ENCODE measurements around the gene GPRIN3. TPM values are rescaled to one million over a fixed set of nuclear protein-coding genes. Genes with fewer than 3 reads are reported as not detected.

The GPRIN3 gene
- total and polyA plus RNA-seq, 2 experiments from 2014 or later = 0.74 to 3.2 TPM

GRCh38 chr4:89319756-89320155 lies 12.2 kb upstream of the GPRIN3 start:
- Histone ChIP-seq H4K20me1 (replicated peaks; ENCODE audit: insufficient read depth) (no peaks in the 10 kb centered on the region), H3K27me3 (ENCODE audit: insufficient read depth) (no peaks in the 10 kb centered on the region), H3F3A (replicated peaks; ENCODE audit: low read depth) (no peaks in the 10 kb centered on the region), H3K4me2 (no peak overlapping the region), H3K79me2 (replicated peaks; ENCODE audit: insufficient read depth) (no peaks in the 10 kb centered on the region), H3K4me1 (ENCODE audit: insufficient read depth) (no peaks in the 10 kb centered on the region; the same call in none of the 2 replicates), H3K4me3 (no peak overlapping the region), H3K36me3 (ENCODE audit: insufficient read depth) (no peaks in the 10 kb centered on the region), H3K9me2 (ENCODE audit: insufficient read depth) (no peaks in the 10 kb centered on the region), H2AFZ (no peak overlapping the region; the same call in 1 of the 2 replicates), H3K27ac (ENCODE audit: low read depth) (no peak overlapping the region)
- DNase-seq (ENCODE audit: low spot score) (no peak), ATAC-seq (no peak)
- Mint-ChIP-seq H3K27ac (no peak overlapping the region), H3K9me3 (no peaks in the 10 kb centered on the region), H3K27me3 (ENCODE audit: insufficient read depth, low read depth, poor library complexity) (no peaks in the 10 kb centered on the region), H3K4me3 (no peak overlapping the region), H3K4me1 (peaks cover 6% of the 10 kb centered on the region), H3K36me3 (ENCODE audit: low read depth) (no peaks in the 10 kb centered on the region)
- TF ChIP-seq JUNB (IDR thresholded peaks at IDR 0.05; ENCODE audit: unreplicated experiment) (no peak), REST (IDR thresholded peaks at IDR 0.05; ENCODE audit: unreplicated experiment) (no peak), POLR2AphosphoS5 (IDR thresholded peaks at IDR 0.05; ENCODE audit: low read depth) (no peak), STAT1 (IDR thresholded peaks at IDR 0.05; ENCODE audit: unreplicated experiment) (no peak), ZNF331 (CRISPR knock-in tag; IDR thresholded peaks at IDR 0.05; ENCODE audit: low read depth) (no peak), CTCF (conservative IDR thresholded peaks at IDR 0.05; ENCODE audit: low read depth in 2 of 2) (no peak), ZNF114 (CRISPR knock-in tag; IDR thresholded peaks at IDR 0.05) (no peak), EZH2phosphoT487 (IDR thresholded peaks at IDR 0.05; ENCODE audit: unreplicated experiment) (no peak), ETS1 (IDR thresholded peaks at IDR 0.05) (no peak), NANOG (IDR thresholded peaks at IDR 0.05; ENCODE audit: borderline replicate concordance) (no peak), ZNF462 (CRISPR knock-in tag; IDR thresholded peaks at IDR 0.05) (no peak), EZH2 (IDR thresholded peaks at IDR 0.05; ENCODE audit: low read depth, unreplicated experiment) (no peak), CREB1 (CRISPR knock-in tag; IDR thresholded peaks at IDR 0.05; ENCODE audit: low read depth) (no peak)

Data from GM23338 (cell line).